Pancreas (tissue), 10 donors: ENCODE measurements around the gene ABR. TPM values are rescaled to one million over a fixed set of nuclear protein-coding genes. Genes with fewer than 3 reads are reported as not detected.

Experiments
- ATAC-seq, 4 donors: fragments of 200-7000 bp; cut with Tn5 transposase; one replicate each; pipeline versions ENCODE4 v1.8.0 to v1.9.1; 2020; ENCODE audit warnings: mild to moderate bottlenecking in 4 of 4, moderate library complexity in 4 of 4
- DNase-seq, 6 donors: peaks; one replicate each; pipeline ENCODE4 v3.0.0-alpha.2; 2020
- FAIRE-seq: peaks from 2 replicates; lab custom pipeline; 2012; peaks lifted over from hg19 to GRCh38; lab: Jason Lieb, UNC
- H3K27ac ChIP-seq, 4 donors: fragments of 200-600 bp; sonication (generic); 1 replicate in 3 of 4; 2 replicates in 1 of 4; pipeline versions ENCODE4 v1.5.0 to v1.8.0; 2020
- H3K27me3 ChIP-seq, 4 donors: fragments of 200-600 bp; one replicate each; pipeline ENCODE4 v1.8.0; 2021
- H3K36me3 ChIP-seq, 3 donors: fragments of 200-600 bp; sonication (generic) in 1 of 3; one replicate each; pipeline versions ENCODE4 v1.5.0 to v1.8.0; 2020 to 2021
- H3K4me1 ChIP-seq, 3 donors: fragments of 200-600 bp; one replicate each; pipeline ENCODE4 v1.8.0; 2021
- H3K4me3 ChIP-seq, 4 donors: fragments of 200-600 bp; sonication (generic) in 2 of 4; one replicate each; pipeline versions ENCODE4 v1.5.0 to v1.8.0; 2020 to 2021
- H3K9me3 ChIP-seq, 4 donors: fragments of 200-600 bp; one replicate each; pipeline ENCODE4 v1.8.0; 2021
- CTCF ChIP-seq, 4 donors: fragments of 200-600 bp; sonication (generic) in 3 of 4; IDR thresholded peaks; one replicate each; pipeline versions ENCODE4 v1.5.0 to v1.8.0; 2021; ENCODE audit warnings: antibody characterized with exemption in 4 of 4
- WGBS, 2 donors: extraction: QIAGEN DNeasy Blood & Tissue Kit; methylation state at CpG; one replicate each; pipeline ENCODE4 v1.1.7; 2013; 5-methylcytosine and 5-hydroxymethylcytosine counted together
- intact Hi-C, 3 donors: fragments of 100-400 bp; cut with DNase I; formaldehyde crosslinking; loops; one replicate each; pipeline versions ENCODE4 v1.11.1 to v1.14.2; 2022
- polyA plus RNA-seq, 2 donors: library from polyadenylated mRNA; stranded (reverse); fragments of 200-250 nt; gene quantifications; one replicate each; pipeline ENCODE4 v1.2.3, GENCODE V29; 2013
- total RNA-seq, 6 donors: library from RNA; stranded (reverse); fragmentation: NEBNext Ultra II Directional in 4 of 6; extraction: Animal tissue kit (Norgen Biotek cat#: 25700) in 4 of 6; gene quantifications; one replicate each; pipeline versions ENCODE4 v1.2.1 to v1.2.4, GENCODE V29; 2021 to 2023
- donor health status: healthy with polysubstance abuse.
- donor health status: DM: no; HTN: no; CAD: no; lungs with moderate emphysema.
- donor health status: DM: no; HTN: no; CAD: no.
- donor health status: control.
- donor health status: control.
- donor health status: Bipolar disorder and iron deficiency.
- donor health status: DM: yes; HTN: yes; CAD: no.
- donor health status: DM: no; HTN: no; CAD: no.
- donor health status: DM: no; HTN: no; CAD: no.
- donor health status: DM: yes; HTN: yes; CAD: no.

ABR gene
- total and polyA plus RNA-seq, 8 donors = 15.4 to 65.7 (median 28.4) TPM

- 72 to 84% methylated on average over 31 of the region's 31 CpGs for WGBS, 2 donors
- Histone ChIP-seq H3K4me1 (no peaks in the 10 kb centered on the region), H3K9me3 (no peaks in the 10 kb centered on the region), H3K4me3 (no peak overlapping the region), H3K27ac (peak overlapping the region in 2 of 4 donors; percentile 15 to 70), H3K36me3 (no peaks in the 10 kb centered on the region), H3K27me3 (no peaks in the 10 kb centered on the region)
- intact Hi-C loops = no loop called here
- ATAC-seq (peak in 1 of 4 donors; percentile 4), FAIRE-seq (no peak), DNase-seq (peak in 2 of 6 donors; percentile 16 to 41)
- TF ChIP-seq CTCF (IDR thresholded peaks at IDR 0.05) = no peak
Measured at GRCh38 chr17:1038459-1039122, 141.2 kb downstream of the ABR start.

- 69 to 86% methylated on average over 17 to 19 of the region's 19 CpGs for WGBS, 2 donors
Measured at GRCh38 chr17:1037238-1037879, 142.4 kb downstream of the ABR start.

GRCh38 chr17:1036845-1037237, 142.9 kb downstream of the ABR start:
- Histone ChIP-seq H3K4me3 (no peak overlapping the region), H3K36me3 (no peaks in the 10 kb centered on the region), H3K9me3 (no peaks in the 10 kb centered on the region), H3K27me3 (no peaks in the 10 kb centered on the region), H3K4me1 (no peaks in the 10 kb centered on the region), H3K27ac (no peak overlapping the region)
- DNase-seq (no peak), FAIRE-seq (no peak), ATAC-seq (no peak)
- 82 to 89% methylated on average over 2 of the region's 2 CpGs for WGBS, 2 donors
- intact Hi-C loops = no loop called here
- no peak for TF ChIP-seq CTCF (IDR thresholded peaks at IDR 0.05)

More at GRCh38 chr17:1037238-1037879, 142.4 kb downstream of the ABR start:
- FAIRE-seq = no peak
- Histone ChIP-seq H3K27ac (no peak overlapping the region), H3K36me3 (no peaks in the 10 kb centered on the region), H3K4me3 (no peak overlapping the region), H3K4me1 (no peaks in the 10 kb centered on the region), H3K27me3 (no peaks in the 10 kb centered on the region), H3K9me3 (no peaks in the 10 kb centered on the region)
- intact Hi-C loops = no loop called here
- no peak for TF ChIP-seq CTCF (IDR thresholded peaks at IDR 0.05)
- no peak for DNase-seq
- no peak for ATAC-seq

- ATAC-seq = no peak
- Histone ChIP-seq H3K9me3 (no peaks in the 10 kb centered on the region), H3K4me3 (no peak overlapping the region), H3K36me3 (no peaks in the 10 kb centered on the region), H3K4me1 (no peaks in the 10 kb centered on the region), H3K27me3 (no peaks in the 10 kb centered on the region), H3K27ac (no peak overlapping the region)
- intact Hi-C loops = no loop called here
- DNase-seq = no peak
- WGBS, 2 donors = 68 to 79% methylated on average over 24 of the region's 24 CpGs
- no peak for TF ChIP-seq CTCF (IDR thresholded peaks at IDR 0.05)
- FAIRE-seq = no peak
Measured at GRCh38 chr17:1036171-1036844, 143.5 kb downstream of the ABR start.
